PC-9 (cell line): ENCODE data around the gene FBXO24.

Source experiments
- CTCF ChIP-seq: fragments of 200-600 bp; sonication (generic); conservative IDR thresholded peaks from 2 replicates; pipeline ENCODE4 v1.6.1; 2017; ENCODE audit warnings: mixed run types, antibody characterized with exemption, mild to moderate bottlenecking, moderate library complexity
- EZH2 ChIP-seq: fragments of 200-600 bp; sonication (generic); IDR thresholded peaks from 2 replicates; pipeline ENCODE4 v1.8.0; 2017; ENCODE audit warnings: antibody characterized with exemption, low read depth

GRCh38 chr7:100570954-100571828, 14.9 kb upstream of the FBXO24 start:
- no peak for TF ChIP-seq CTCF
- no peak for TF ChIP-seq EZH2
